WI38 (cell line): ENCODE measurements around the gene COL16A1.

Experiments
- H3K4me3 ChIP-seq: 2 replicates; pipeline ENCODE4 v1.5.1; 2011; ENCODE audit warnings: low read depth, mild to moderate bottlenecking, control low read depth, low read length
- TF ChIP-seq, protein P1 (sequence below): IDR thresholded peaks from 2 replicates; pipeline ENCODE4 v1.5.1; 2012; ENCODE audit warnings: low read depth, mild to moderate bottlenecking, control low read depth, low read length

The COL16A1 gene

DNA sequence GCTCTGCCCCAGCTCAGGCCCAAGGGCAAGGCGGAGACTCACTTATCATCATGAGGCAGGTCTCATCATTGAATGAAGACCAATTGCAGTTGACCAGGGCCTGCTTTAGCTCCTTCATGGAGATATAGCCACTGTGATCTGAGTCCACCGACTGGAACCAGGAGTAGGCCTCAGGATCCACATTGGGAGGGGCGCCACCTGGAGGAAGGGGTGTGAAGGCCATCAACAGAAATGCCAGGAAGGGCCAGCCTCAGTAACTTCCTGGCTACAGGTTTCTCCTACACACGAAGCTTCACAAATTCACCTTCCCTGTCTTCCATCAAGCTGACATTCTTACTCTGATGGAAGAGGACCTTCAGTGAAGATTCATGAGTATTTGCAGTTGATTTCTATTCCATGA lies 70.7 kb downstream of the COL16A1 start:
- TF ChIP-seq, protein P1, sequence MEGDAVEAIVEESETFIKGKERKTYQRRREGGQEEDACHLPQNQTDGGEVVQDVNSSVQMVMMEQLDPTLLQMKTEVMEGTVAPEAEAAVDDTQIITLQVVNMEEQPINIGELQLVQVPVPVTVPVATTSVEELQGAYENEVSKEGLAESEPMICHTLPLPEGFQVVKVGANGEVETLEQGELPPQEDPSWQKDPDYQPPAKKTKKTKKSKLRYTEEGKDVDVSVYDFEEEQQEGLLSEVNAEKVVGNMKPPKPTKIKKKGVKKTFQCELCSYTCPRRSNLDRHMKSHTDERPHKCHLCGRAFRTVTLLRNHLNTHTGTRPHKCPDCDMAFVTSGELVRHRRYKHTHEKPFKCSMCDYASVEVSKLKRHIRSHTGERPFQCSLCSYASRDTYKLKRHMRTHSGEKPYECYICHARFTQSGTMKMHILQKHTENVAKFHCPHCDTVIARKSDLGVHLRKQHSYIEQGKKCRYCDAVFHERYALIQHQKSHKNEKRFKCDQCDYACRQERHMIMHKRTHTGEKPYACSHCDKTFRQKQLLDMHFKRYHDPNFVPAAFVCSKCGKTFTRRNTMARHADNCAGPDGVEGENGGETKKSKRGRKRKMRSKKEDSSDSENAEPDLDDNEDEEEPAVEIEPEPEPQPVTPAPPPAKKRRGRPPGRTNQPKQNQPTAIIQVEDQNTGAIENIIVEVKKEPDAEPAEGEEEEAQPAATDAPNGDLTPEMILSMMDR, result peak; percentile 58
- no peak overlapping the region for H3K4me3 ChIP-seq

DNA sequence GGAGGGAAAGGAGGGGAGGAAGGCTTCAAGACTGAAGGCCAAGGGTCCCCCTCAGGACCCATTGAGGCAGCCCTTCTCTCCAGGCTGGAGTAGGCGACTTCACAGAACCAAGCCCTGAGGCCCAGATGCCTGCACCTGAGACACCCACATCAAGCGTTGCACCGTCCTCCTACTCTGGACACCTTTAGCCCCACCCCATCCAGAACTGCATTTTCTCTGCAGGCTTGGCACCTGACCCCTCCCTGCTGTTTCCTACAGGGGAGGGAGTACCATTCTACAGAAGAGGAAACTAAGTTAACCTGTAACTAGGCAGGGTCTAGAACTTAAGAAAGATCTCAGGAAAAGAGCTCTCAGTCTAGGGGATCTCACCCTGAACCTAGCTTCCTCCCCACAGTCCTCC lies 71.2 kb downstream of the COL16A1 start:
- TF ChIP-seq, protein P1, result no peak
- no peak overlapping the region for H3K4me3 ChIP-seq

DNA sequence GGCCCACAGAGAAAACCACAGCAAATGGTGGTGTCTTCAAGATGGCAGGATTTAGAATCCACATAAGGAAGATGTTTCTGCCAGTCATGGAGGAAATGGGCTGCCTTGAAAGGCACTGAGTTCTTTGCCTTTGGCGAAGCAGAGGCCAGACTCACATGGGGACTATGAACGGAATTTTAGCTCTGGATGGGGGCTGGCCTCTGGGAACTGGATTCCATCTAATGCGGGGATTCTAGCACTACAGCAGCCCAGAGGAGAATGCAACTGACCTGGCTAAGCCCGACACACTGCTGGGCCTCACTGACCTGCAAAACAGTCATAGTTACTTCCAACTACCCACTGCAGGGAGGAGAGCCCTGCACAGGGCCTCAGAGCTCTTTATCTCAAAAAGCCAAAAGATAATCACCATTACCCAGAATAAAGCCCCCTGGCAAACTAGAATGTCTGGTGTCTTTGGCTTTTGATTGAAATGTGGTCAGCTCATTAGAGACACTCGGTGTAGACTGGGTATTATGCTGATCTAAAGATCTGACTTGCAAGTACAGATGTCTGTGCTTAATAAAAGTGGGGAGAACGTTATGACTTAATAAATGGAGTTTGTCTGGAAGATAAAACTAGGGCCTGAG lies 74.8 kb downstream of the COL16A1 start:
- H3K4me3 ChIP-seq, result no peak overlapping the region
- TF ChIP-seq, protein P1, result no peak

DNA sequence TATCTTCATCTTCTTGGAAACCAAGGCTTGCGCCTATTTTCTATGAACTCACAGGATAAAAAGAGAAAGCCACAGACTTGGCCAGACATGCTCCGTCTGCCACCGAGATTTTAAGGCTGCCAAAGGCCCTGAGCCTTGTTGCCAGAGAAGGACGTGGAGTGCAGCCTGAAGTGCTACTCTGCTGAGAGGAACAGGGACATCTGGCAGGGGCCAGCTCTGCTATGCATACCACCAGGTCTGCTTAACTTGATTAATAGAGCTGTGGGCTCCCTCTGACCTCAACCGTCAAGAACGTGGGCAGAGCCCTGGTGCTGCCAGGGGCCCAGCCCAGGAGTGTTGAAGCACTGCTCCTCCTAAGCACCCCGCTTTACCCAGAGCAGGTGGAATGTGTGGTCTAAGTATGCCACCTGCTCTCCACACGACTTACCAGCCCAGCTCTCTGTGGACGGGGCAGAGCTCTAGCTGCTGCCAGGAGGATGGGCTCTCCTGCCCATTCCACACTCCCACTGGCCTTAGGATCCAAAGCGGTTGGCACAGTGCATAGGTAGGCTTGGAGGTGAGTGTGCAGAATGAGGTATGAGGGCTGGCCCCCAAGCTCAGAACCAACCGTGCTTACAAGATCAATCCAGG lies 75.8 kb downstream of the COL16A1 start:
- H3K4me3 ChIP-seq, result no peak overlapping the region
- TF ChIP-seq, protein P1, result no peak

DNA sequence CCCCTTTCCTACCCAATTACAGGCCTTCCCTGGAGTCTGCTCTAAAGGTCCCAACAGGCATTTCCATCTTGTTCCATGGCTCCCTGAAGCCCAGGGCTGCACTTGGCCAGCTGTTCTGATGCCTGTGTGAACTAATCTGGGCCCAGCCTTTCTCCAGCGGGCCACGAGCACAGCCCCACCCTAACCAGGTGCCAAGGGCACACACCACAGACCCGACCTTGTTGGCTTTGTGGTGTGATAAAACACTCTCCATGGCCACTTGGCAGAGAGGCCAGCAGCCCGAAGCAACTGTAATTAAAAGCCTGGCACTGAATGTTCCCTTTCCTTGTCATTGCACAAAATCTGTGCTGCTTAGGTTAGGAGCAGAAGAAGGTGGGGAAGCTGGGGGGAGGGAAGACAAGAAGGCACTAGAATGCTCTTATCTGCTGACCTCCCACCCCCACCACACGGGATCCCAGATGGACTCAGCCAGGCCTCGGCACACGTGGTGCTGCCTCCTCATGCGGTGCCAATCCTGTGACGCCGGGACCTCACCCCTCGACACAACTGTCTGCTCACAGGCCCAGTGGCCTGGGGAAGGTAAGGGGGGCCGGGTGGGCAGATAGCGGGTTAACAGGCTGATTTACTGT lies 76.4 kb downstream of the COL16A1 start:
- TF ChIP-seq, protein P1, result no peak
- H3K4me3 ChIP-seq, result no peak overlapping the region

DNA sequence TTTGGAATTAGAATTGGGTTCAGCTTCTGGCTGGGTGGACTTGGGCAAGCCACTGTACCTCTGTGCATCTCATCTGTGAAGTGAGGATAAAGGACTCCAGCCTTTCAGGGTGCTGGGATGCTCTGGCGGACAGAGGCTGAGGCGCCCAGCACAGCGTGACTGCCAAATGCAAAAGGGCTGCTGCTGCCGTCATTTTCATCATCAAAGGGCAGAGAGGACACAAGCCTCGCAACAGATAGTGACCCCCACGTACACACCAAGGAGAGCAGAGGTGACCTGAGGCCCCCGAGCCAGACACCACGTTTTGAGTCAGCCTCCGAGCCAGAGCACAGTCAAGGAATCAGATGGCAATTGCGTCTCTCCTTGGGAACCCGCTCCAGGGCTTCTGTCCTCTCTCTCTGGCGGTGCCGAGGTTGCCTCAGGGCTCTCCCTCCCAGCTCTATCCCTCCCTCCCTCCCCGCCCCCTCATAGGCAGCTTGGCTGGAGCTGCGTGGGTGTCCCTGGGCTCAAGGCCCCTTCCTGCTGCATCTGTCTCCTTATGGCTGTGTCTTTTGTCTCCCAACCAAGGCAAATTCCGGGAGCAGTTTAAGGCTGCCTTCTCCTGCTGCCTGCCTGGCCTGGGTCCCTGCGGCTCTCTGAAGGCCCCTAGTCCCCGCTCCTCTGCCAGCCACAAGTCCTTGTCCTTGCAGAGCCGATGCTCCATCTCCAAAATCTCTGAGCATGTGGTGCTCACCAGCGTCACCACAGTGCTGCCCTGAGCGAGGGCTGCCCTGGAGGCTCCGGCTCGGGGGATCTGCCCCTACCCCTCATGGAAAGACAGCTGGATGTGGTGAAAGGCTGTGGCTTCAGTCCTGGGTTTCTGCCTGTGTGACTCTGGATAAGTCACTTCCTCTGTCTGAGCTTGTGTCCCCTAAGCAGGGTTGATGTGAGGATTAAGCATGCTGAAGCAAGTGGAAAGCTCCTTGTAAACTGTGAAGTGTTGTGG lies 77.3 kb downstream of the COL16A1 start:
- TF ChIP-seq, protein P1, result no peak

More for the DNA sequence above, 77.3 kb downstream of the COL16A1 start:
- H3K4me3 ChIP-seq, result no peak overlapping the region
